IPS DF 6.9 (cell line): ENCODE measurements around the gene IL1R2.

Source experiments
- DNase-seq: peaks from one replicate; pipeline ENCODE4 v3.0.0-alpha.2; 2013; ENCODE audit warnings: low read depth, low spot score
- H3K27ac ChIP-seq: one replicate; pipeline ENCODE4 v1.5.1; 2013; ENCODE audit warnings: low read length, control low read depth
- H3K27me3 ChIP-seq: 2 replicates; pipeline ENCODE4 v1.6.1; 2013; ENCODE audit warnings: mild to moderate bottlenecking, low read length; ENCODE audit not compliant: control insufficient read depth, insufficient read depth
- H3K36me3 ChIP-seq: 2 replicates; pipeline ENCODE4 v1.6.1; 2013; ENCODE audit warnings: low read length; ENCODE audit not compliant: control insufficient read depth, insufficient read depth
- H3K4me1 ChIP-seq: 2 replicates; pipeline ENCODE4 v1.6.1; 2013; ENCODE audit warnings: low read length; ENCODE audit not compliant: control insufficient read depth, insufficient read depth
- H3K4me3 ChIP-seq: 2 replicates; pipeline ENCODE4 v1.5.1; 2013; ENCODE audit warnings: mild to moderate bottlenecking, low read length
- H3K9me3 ChIP-seq: 2 replicates; pipeline ENCODE4 v1.6.1; 2013; ENCODE audit warnings: low read length, inconsistent platforms; ENCODE audit not compliant: control insufficient read depth, insufficient read depth
- WGBS: extraction: QIAGEN DNeasy Blood & Tissue Kit; methylation state at CpG from one replicate; pipeline ENCODE4 v1.1.7; 2013; ENCODE audit warnings: mixed read lengths, missing lambda C conversion rate; ENCODE audit not compliant: insufficient read length, insufficient coverage; 5-methylcytosine and 5-hydroxymethylcytosine counted together

The IL1R2 gene

GRCh38 chr2:102040229-102040628 is 48.5 kb downstream of the IL1R2 start:
- H3K4me3 ChIP-seq, result no peak overlapping the region
- no peaks in the 10 kb centered on the region for H3K4me1 ChIP-seq
- WGBS, result no CpG with 5 or more reads among the region's 3 CpGs
- no peaks in the 10 kb centered on the region for H3K27me3 ChIP-seq
- no peaks in the 10 kb centered on the region for H3K9me3 ChIP-seq
- no peak overlapping the region for H3K27ac ChIP-seq
- no peak for DNase-seq
- no peaks in the 10 kb centered on the region for H3K36me3 ChIP-seq

GRCh38 chr2:102041351-102041750 is 49.6 kb downstream of the IL1R2 start:
- H3K27me3 ChIP-seq, result no peaks in the 10 kb centered on the region
- DNase-seq, result no peak
- H3K36me3 ChIP-seq, result no peaks in the 10 kb centered on the region
- no peak overlapping the region for H3K27ac ChIP-seq
- no peak overlapping the region for H3K4me3 ChIP-seq
- no peaks in the 10 kb centered on the region for H3K9me3 ChIP-seq
- no peaks in the 10 kb centered on the region for H3K4me1 ChIP-seq
- no CpG with 5 or more reads among the region's 2 CpGs for WGBS

DNA sequence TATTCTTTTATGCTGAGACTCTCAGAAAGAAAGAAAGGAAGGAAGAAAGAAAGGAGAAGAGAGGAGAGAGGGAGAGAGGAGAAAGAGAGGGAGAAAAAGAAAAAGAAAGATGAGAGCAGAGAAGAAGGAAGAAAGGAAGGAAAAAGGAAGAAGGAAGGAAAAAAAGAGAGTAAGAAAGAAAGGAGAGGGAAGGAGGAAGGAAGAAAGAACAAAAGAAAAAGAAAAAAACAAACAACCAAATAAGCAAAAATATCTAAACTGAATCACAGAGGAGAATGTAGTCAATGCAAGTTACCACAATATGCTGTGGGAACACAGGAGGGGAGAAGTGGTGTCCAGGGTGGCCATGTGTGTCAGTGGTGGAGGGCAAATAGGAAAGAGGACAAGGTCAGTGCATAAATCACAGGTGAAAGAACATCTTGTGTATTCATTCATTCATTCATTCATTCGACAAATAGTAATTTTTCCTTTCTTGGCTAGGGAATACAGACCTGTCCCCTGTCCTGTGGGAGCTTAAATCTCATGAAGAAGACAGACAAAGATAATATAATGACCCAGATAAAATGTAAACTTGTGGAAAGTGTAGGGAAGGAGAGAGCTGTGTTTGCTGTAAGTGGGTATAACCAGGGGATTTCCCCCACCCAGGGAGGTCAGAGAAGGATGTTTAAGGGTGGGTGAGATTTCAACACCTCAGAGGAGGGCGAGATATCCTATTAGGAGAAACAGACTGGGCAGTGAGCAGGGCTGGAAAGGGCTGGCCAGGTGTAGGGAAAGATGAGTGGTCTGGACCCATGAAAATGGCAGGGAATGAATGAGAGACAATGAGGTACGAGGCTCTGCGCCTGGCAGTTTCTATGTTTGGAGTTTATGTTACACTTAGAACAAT is 50.7 kb downstream of the IL1R2 start:
- Histone ChIP-seq H3K9me3 (no peaks in the 10 kb centered on the region), H3K27me3 (no peaks in the 10 kb centered on the region), H3K4me1 (no peaks in the 10 kb centered on the region), H3K27ac (no peak overlapping the region), H3K4me3 (no peak overlapping the region), H3K36me3 (no peaks in the 10 kb centered on the region)
- WGBS, result no CpG with 5 or more reads among the region's 4 CpGs
- no peak for DNase-seq

GRCh38 chr2:102043560-102043959 is 51.8 kb downstream of the IL1R2 start:
- H3K27me3 ChIP-seq, result no peaks in the 10 kb centered on the region

DNA sequence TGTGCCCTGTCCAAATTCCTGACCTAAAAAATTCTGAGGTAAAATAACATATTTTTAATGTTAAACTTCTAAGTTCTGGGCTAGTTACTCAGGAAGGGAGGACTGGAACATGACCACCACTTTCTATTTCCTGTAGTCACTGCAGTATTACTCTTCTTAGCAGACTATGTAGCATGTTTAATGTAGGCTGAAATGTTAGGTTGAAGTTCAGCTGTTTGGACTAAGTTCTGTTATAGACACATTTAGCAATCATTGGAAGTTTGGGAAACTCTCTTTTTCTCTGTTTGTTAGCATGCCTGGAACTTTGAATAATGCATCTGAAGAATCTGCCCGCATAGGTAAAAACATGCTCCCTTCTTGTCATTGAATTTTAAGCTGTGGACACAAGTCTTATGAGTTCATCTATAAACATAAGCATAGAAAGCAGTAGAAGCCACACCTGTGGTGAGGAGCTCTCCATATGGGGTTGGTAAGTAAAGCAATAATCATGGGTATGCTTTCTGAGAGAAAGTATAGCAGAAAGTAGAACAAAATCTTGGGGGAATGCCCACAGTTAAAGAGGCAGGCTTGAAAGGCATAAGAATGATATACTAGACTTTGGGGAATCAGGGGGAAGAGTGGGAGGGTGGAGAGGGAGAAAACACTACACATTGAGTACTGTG is 52.6 kb downstream of the IL1R2 start:
- no peak for DNase-seq
- H3K27ac ChIP-seq, result no peak overlapping the region
- H3K27me3 ChIP-seq, result no peaks in the 10 kb centered on the region
- H3K4me3 ChIP-seq, result no peak overlapping the region
- WGBS, result no CpG with 5 or more reads among the region's 1 CpG
- H3K4me1 ChIP-seq, result no peaks in the 10 kb centered on the region
- H3K36me3 ChIP-seq, result no peaks in the 10 kb centered on the region
- no peaks in the 10 kb centered on the region for H3K9me3 ChIP-seq

More at GRCh38 chr2:102043560-102043959, 51.8 kb downstream of the IL1R2 start:
- Histone ChIP-seq H3K4me3 (no peak overlapping the region), H3K27ac (no peak overlapping the region), H3K4me1 (no peaks in the 10 kb centered on the region), H3K9me3 (no peaks in the 10 kb centered on the region), H3K36me3 (no peaks in the 10 kb centered on the region)
- WGBS, result no CpG with 5 or more reads among the region's 1 CpG
- no peak for DNase-seq

- WGBS, result no CpG with 5 or more reads among the region's 2 CpGs
- Histone ChIP-seq H3K4me3 (no peak overlapping the region), H3K27ac (no peak overlapping the region), H3K4me1 (no peaks in the 10 kb centered on the region), H3K27me3 (no peaks in the 10 kb centered on the region), H3K36me3 (no peaks in the 10 kb centered on the region), H3K9me3 (no peaks in the 10 kb centered on the region)
- DNase-seq, result no peak
Observed at GRCh38 chr2:102044967-102045489, 53.3 kb downstream of the IL1R2 start.

- Histone ChIP-seq H3K27ac (no peak overlapping the region), H3K36me3 (no peaks in the 10 kb centered on the region), H3K27me3 (no peaks in the 10 kb centered on the region), H3K9me3 (no peaks in the 10 kb centered on the region), H3K4me3 (no peak overlapping the region), H3K4me1 (no peaks in the 10 kb centered on the region)
- WGBS, result no CpG with 5 or more reads among the region's 6 CpGs
- no peak for DNase-seq
Observed at GRCh38 chr2:102045697-102046096, 53.9 kb downstream of the IL1R2 start.

- Histone ChIP-seq H3K4me1 (no peaks in the 10 kb centered on the region), H3K36me3 (no peaks in the 10 kb centered on the region), H3K9me3 (no peaks in the 10 kb centered on the region), H3K27ac (no peak overlapping the region), H3K27me3 (no peaks in the 10 kb centered on the region), H3K4me3 (no peak overlapping the region)
- WGBS, result no CpG with 5 or more reads among the region's 9 CpGs
- DNase-seq, result no peak
Observed at GRCh38 chr2:102046135-102046986, 54.6 kb downstream of the IL1R2 start.

DNA sequence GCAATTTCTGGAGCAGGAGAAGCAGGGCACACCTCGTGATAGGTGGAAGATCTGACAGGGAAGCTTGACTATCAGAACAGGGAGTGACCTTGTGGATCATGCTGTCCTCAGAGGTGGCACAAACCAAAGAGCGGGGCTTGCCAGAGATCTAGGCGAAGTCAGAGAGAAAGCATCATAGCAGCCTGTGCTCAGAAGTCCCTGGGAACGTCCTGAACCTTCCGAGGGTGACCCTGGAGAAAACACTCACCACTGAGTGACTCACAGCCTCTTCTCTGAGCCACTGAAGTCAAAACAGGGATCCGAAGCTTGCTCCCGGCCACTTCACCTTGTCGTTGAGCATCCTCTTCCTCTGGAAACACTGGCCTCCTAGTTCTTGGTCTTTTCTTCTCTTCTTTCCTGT is 56.7 kb downstream of the IL1R2 start:
- H3K27ac ChIP-seq, result no peak overlapping the region
- no peaks in the 10 kb centered on the region for H3K27me3 ChIP-seq
- H3K9me3 ChIP-seq, result no peaks in the 10 kb centered on the region
- no peaks in the 10 kb centered on the region for H3K4me1 ChIP-seq
- no peaks in the 10 kb centered on the region for H3K36me3 ChIP-seq
- H3K4me3 ChIP-seq, result no peak overlapping the region
- no CpG with 5 or more reads among the region's 8 CpGs for WGBS
- DNase-seq, result no peak
